ENCODE measurements around the gene TAF11L13. TPM values are rescaled to one million over a fixed set of nuclear protein-coding genes. Genes with fewer than 3 reads are reported as not detected.

Gene TAF11L13
- total RNA-seq, 1 donor from 2014 or later: not detected

DNA sequence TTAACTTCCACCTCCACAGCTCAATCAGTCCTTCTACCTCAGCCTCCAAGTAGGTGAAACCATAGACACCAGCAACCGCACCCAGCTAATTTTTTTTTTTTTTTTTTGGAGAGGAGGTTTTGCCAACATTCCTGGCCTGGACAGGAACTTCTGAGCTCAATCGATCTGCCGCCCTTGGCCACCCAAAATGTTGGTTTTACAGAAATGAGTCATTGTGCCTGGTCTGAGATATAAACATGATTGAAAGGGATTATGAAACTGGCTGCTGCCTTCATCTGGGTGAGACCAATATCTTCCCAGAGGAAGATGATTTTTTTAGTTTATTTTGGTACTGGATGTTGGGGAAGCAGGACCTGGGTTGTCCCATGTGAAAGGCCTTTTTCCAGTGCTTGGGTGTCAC, 12.5 kb upstream of the TAF11L13 start:
- Histone ChIP-seq H2AFZ (replicated peaks) (no peak overlapping the region), H3K79me2 (ENCODE audit: low read depth) (no peaks in the 10 kb centered on the region)

DNA sequence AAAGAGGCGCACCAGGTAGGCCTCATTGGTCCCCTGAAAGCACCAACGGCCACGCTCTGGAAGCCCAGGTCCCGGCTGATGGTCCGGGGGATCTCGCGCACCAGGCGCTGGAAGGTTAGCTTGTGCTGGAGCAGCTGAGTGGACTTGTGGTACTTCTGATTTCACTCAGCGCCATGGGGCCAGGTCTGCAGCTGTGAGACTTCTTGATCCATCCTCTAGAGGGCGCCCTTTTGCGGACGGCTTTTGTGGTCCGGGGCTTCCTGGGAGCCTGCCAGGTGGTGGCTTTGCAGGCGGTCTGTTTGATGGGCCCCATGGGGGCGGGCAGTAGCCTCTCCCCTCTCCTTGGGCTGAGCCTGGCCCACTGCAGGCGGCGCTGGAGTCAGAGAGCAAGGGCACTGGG, 11.3 kb upstream of the TAF11L13 start:
- no peak overlapping the region for H2AFZ ChIP-seq (replicated peaks)
- H3K4me2 ChIP-seq: no peak overlapping the region
- no peaks in the 10 kb centered on the region for H3K4me1 Mint-ChIP-seq
- no peaks in the 10 kb centered on the region for H3K4me1 ChIP-seq
- H3K27ac ChIP-seq: no peak overlapping the region
- H3K79me2 ChIP-seq (ENCODE audit: low read depth): no peaks in the 10 kb centered on the region
- no peak overlapping the region for H3K27ac Mint-ChIP-seq
- no peaks in the 10 kb centered on the region for H3F3A ChIP-seq (ENCODE audit: low read depth)
- DNase-seq (ENCODE audit: low spot score): no peak
- H3K9me3 Mint-ChIP-seq: no peaks in the 10 kb centered on the region
- no peak for TF ChIP-seq EZH2 (IDR thresholded peaks at IDR 0.05)
- no peak for TF ChIP-seq EZH2phosphoT487 (IDR thresholded peaks at IDR 0.05)
- TF ChIP-seq, protein P1, sequence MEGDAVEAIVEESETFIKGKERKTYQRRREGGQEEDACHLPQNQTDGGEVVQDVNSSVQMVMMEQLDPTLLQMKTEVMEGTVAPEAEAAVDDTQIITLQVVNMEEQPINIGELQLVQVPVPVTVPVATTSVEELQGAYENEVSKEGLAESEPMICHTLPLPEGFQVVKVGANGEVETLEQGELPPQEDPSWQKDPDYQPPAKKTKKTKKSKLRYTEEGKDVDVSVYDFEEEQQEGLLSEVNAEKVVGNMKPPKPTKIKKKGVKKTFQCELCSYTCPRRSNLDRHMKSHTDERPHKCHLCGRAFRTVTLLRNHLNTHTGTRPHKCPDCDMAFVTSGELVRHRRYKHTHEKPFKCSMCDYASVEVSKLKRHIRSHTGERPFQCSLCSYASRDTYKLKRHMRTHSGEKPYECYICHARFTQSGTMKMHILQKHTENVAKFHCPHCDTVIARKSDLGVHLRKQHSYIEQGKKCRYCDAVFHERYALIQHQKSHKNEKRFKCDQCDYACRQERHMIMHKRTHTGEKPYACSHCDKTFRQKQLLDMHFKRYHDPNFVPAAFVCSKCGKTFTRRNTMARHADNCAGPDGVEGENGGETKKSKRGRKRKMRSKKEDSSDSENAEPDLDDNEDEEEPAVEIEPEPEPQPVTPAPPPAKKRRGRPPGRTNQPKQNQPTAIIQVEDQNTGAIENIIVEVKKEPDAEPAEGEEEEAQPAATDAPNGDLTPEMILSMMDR (IDR thresholded peaks at IDR 0.05): peak; percentile 48
- H3K9me3 ChIP-seq (ENCODE audit: low read depth): no peaks in the 10 kb centered on the region
- no peak overlapping the region for H3K4me3 ChIP-seq
- H3K4me3 Mint-ChIP-seq: no peak overlapping the region
- H3K27me3 Mint-ChIP-seq (ENCODE audit: insufficient read depth, low read depth): no peaks in the 10 kb centered on the region
- no peaks in the 10 kb centered on the region for H3K27me3 ChIP-seq
- no peaks in the 10 kb centered on the region for H4K20me1 ChIP-seq (ENCODE audit: low read depth)
- H3K9ac ChIP-seq: no peak overlapping the region
- H3K36me3 ChIP-seq: no peaks in the 10 kb centered on the region
- no peaks in the 10 kb centered on the region for H3K36me3 Mint-ChIP-seq

More for the DNA sequence above, 12.5 kb upstream of the TAF11L13 start:
- Histone ChIP-seq H3K36me3 (no peaks in the 10 kb centered on the region), H3K27me3 (no peaks in the 10 kb centered on the region), H3K4me3 (no peak overlapping the region), H3K4me2 (no peak overlapping the region), H3K4me1 (no peaks in the 10 kb centered on the region), H4K20me1 (ENCODE audit: low read depth) (no peaks in the 10 kb centered on the region), H3K27ac (no peak overlapping the region), H3K9ac (no peak overlapping the region), H3F3A (ENCODE audit: low read depth) (no peaks in the 10 kb centered on the region), H3K9me3 (ENCODE audit: low read depth) (no peaks in the 10 kb centered on the region)
- no peak overlapping the region for H3K4me3 Mint-ChIP-seq
- H3K4me1 Mint-ChIP-seq: no peaks in the 10 kb centered on the region
- H3K27me3 Mint-ChIP-seq (ENCODE audit: insufficient read depth, low read depth): no peaks in the 10 kb centered on the region
- H3K9me3 Mint-ChIP-seq: no peaks in the 10 kb centered on the region
- H3K27ac Mint-ChIP-seq: no peak overlapping the region
- TF ChIP-seq EZH2 (IDR thresholded peaks at IDR 0.05) (no peak), EZH2phosphoT487 (IDR thresholded peaks at IDR 0.05) (no peak)
- TF ChIP-seq, protein P1 (IDR thresholded peaks at IDR 0.05): no peak
- H3K36me3 Mint-ChIP-seq: no peaks in the 10 kb centered on the region
- DNase-seq (ENCODE audit: low spot score): no peak

DNA sequence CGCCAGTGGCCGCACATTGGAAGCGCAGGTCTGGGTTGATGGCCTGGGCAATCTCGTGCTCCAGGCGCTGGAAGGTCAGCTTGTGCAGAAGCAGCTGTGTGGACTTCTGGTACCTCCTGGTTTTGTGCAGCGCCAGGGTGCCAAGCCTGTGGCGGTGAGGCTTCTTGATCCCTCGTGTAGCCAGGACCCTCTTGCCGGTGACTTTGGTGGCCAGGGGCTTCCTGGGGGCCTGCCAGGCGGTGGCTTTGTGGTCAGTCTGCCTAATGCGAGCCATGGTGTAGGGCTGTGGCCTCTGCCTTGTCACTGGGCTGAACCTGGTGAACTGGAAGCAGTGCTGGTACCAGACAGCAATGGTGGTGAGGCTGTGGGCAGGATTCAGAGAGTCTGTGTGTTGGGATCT, 6.2 kb upstream of the TAF11L13 start:
- H3K27ac ChIP-seq: no peak overlapping the region
- no peaks in the 10 kb centered on the region for H4K20me1 ChIP-seq (ENCODE audit: low read depth)
- Mint-ChIP-seq H3K4me1 (peaks cover 6% of the 10 kb centered on the region), H3K27me3 (ENCODE audit: insufficient read depth, low read depth) (peaks cover 2% of the 10 kb centered on the region), H3K27ac (no peak overlapping the region), H3K4me3 (no peak overlapping the region), H3K36me3 (no peaks in the 10 kb centered on the region), H3K9me3 (no peaks in the 10 kb centered on the region)
- H2AFZ ChIP-seq (replicated peaks): no peak overlapping the region
- no peaks in the 10 kb centered on the region for H3F3A ChIP-seq (ENCODE audit: low read depth)
- H3K4me1 ChIP-seq: no peaks in the 10 kb centered on the region
- TF ChIP-seq EZH2 (IDR thresholded peaks at IDR 0.05) (no peak), EZH2phosphoT487 (IDR thresholded peaks at IDR 0.05) (no peak)
- TF ChIP-seq, protein P1 (IDR thresholded peaks at IDR 0.05): no peak
- no peaks in the 10 kb centered on the region for H3K27me3 ChIP-seq
- no peaks in the 10 kb centered on the region for H3K79me2 ChIP-seq (ENCODE audit: low read depth)
- H3K4me2 ChIP-seq: no peak overlapping the region
- H3K36me3 ChIP-seq: no peaks in the 10 kb centered on the region
- no peak overlapping the region for H3K9ac ChIP-seq
- no peak overlapping the region for H3K4me3 ChIP-seq
- no peak for DNase-seq (ENCODE audit: low spot score)
- H3K9me3 ChIP-seq (ENCODE audit: low read depth): no peaks in the 10 kb centered on the region

Measured in neural progenitor cell (in vitro differentiated cells).